Superior temporal gyrus (tissue), 1 donor: ENCODE data around the gene UBE2E2.

Experiments
- DNase-seq: peaks from one replicate; pipeline ENCODE4 v3.0.0-alpha.2; 2016; ENCODE audit errors: extremely low spot score

UBE2E2 gene

DNA sequence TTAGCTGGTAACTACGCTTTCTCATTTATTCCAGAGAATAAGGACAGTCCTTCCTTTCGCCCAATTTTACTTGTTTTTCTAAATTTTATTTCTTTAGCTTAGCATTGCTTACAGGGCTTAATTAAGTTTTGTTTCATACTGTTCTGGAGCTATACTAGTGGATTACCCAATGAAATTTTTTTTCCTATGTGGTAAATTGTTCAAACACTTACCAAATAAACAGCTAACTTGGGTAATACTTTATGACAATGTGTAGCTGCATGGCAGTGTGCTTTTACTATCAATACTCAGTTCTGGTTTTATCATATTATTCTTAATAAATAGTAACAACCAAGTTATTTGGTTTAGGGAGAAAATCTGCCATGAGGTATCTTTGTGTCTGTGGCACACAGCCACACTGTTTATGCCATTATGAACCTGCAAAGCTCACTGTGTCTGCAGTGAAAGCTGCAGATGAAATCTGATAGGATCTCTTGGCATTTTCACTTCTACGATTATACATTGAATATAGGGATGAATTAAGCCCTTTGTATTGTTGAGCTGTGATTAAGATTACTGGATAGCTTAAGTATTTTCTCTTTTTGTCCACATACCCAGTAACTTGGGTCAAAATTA lies 37.2 kb downstream of the UBE2E2 start:
- peak; percentile 66 for DNase-seq

DNA sequence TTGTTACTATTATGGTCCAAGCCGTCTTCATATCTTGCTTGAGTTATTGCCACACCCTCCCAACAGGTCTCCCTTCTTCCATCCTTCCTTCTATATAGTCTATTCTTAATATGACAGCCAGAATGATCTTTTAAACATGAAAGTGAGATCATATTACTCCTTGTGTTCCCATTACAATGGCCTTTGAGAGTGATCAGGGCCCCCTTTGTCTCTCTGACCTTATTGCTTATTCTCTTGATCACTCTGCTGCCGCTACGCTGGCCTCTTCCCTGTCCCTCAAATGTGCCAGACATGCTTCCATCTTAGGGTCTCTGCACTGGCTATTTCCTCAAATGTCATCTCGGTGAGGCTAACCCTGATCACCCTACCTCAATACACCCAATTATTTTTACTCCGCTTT lies 38.1 kb downstream of the UBE2E2 start:
- peak; percentile 78 for DNase-seq

DNA sequence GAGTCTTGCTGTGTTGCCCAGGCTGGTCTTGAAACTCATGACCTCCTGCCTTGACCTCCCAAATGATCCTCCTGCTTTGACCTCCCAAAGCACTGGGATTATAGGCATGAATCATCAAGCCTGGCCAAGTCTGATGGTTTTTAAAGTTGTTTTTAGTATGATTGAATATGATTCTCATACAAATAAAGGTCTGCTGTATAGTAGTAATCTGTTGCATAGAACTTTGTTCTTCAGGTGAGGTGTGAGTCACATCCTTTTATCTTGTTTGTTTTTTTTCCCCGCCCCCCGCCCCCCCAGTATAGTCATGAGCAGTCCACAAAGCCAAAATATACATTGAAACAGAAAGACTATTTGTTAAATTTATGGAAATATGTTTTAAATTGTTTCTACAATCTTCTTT lies 39.0 kb downstream of the UBE2E2 start:
- no peak for DNase-seq

DNA sequence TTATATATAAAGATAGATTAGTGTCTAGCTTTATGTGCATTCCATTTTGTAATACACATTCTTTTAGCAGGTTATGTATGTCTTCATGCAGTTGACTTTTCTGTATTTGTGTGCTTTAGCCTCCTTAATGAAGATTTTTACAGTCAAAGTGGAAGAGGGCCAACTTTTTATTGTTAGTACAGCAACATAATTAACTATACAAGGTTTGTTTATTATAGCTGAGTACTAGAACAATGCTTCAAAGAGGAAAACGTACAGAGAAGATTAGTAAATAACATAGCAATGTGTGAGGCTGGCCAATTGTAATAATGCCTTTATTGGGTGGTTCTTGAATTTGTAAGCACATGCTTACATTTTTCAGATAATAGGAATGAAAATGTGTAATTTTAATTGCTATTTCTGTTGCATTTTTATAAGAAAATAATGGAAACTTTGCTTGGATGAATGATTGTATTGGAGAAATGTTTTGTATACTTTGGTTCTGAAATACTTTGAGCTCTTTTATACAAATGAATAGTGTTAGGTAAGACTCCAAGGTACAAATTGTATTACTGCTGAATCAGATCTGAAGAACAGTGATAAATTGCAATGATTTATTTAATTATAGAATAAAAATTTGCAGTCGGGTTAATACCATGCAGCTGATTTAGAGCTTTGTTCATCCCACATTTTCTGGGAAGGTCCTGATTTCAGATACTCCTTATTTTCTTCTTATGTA lies 41.4 kb downstream of the UBE2E2 start:
- peak; percentile 38 for DNase-seq

DNA sequence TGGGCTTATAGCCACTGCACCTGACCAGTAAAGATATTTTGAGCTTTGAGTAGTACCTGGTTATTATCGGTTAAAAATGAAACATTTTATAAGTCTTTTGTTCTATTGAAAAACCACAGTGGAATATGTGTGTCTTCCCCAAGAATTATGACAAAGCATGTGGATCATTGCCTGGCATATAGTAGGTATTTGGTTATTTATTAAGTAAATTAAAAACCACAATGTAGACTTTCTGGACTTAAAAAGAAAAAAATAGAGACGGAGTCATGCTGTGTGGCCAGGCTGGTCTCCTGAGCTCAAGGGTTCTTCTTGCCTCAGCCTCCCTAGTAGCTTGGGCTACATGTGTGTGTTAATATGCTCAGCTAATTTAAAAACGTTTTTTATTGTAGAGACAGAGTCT lies 43.5 kb downstream of the UBE2E2 start:
- DNase-seq: no peak

DNA sequence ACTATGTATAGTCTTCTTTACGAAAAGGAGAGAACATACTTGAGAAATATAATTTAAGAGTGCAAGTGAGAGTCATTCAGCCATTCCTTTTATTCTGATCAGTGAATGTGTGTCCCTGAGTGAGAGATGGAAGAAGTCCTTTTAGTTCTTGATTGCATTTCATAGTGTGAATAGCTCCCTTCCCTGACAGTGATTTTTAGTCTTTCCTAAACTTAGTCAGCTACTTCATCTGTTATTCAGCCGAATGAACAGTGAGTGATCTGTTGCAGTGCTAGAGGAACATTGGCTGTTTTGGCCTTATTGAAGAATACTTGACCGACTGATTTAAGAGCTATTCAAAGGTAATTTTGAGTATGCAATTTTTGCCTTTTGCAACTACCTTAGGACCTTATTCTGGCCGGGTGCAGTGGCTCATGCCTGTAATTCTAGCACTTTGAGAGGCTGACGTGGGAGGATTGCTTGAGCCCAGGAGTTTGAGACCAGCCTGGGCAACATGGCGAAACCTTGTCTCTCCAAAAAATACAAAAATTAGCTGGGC lies 45.5 kb downstream of the UBE2E2 start:
- DNase-seq: peak; percentile 58

DNA sequence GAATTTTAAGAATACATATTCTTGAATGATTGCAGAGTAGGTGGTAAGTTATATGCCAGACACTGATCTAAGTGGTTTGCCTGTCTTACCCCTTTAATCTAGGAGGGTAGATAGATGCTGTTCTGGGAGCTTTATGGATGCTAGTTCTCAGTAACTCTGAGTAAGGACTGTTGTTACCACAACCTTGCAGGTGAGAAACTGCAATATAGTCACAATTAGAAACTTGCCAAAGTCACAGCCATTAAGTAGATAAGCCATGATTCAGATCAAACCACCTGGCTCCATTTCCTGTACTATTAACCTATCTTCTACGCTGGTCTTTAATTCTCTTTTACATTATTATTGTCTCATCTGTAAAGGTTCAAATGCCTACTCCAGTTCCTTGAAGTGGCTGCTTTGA lies 46.8 kb downstream of the UBE2E2 start:
- no peak for DNase-seq

DNA sequence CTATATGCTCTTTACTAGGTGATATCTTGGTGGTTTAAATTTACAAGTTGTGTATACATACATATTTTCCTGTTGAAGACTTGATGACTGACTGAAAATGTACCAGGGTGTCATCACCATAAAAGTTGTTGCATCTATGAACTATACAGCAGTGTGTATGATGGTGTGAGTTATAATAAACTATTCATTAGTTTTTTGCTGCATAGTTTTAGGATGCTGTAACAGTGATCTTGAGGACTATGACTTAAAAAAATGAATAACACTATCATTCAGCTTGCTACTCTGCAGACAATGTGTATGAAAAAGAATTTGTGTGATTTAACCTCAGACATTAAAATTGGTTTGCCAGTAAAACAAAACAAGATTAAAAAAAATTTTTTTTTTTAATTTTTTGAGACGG lies 49.0 kb downstream of the UBE2E2 start:
- no peak for DNase-seq

DNA sequence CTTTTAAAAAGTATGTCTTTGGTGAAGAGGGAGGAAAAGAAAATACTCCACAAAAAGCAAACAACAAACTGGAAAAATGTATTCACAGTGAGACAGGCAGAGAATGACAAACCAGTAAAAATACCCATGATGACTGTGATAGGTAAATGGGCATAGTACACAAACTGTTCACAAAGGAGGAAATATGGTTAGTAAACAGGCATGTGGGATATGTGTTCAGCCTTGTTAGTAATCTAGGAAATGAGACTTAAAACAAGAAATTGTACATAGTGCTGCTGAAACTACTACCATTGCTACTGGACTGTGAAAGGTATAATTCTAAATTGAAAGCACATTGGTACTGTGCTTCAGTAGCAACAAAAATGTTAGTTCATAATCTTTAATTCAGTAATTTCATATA lies 50.1 kb downstream of the UBE2E2 start:
- DNase-seq: no peak

DNA sequence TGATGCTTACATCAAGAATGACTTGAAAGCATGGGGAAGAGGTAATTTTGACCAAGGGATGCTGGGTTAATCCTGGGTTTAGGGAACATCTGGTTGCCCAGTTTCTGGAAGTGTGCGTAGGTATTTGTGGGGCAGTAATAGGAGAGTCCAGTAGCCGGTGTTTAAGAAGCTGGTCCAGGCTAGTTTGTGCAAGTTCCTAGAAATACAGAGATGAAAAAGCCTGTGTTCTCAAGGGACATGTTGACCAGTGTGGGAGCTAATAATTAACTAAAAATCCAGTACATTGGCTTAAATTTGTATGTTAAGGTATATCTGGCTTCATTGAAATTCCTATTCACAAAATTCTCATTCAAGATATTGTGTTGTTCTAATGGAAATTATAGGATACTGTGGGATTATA lies 51.2 kb downstream of the UBE2E2 start:
- no peak for DNase-seq

DNA sequence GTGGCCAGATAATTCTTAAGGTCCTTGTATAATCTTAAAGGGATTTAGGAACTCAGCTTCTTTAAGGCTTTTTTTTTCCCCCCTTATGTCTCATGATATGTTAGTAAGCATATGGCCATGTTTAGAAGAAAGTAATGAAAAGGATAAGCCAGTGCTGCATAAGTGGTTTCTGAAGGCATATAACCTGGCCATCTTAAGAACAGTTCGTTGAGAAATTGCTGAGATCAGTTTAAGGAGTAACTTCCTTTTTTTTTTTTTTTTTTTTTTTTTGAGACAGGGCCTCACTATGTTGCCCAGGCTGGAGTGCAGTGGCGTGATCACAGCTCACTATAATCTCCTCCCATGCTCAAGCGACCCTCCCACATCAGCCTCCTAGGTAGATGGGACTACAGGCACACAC lies 51.7 kb downstream of the UBE2E2 start:
- no peak for DNase-seq

DNA sequence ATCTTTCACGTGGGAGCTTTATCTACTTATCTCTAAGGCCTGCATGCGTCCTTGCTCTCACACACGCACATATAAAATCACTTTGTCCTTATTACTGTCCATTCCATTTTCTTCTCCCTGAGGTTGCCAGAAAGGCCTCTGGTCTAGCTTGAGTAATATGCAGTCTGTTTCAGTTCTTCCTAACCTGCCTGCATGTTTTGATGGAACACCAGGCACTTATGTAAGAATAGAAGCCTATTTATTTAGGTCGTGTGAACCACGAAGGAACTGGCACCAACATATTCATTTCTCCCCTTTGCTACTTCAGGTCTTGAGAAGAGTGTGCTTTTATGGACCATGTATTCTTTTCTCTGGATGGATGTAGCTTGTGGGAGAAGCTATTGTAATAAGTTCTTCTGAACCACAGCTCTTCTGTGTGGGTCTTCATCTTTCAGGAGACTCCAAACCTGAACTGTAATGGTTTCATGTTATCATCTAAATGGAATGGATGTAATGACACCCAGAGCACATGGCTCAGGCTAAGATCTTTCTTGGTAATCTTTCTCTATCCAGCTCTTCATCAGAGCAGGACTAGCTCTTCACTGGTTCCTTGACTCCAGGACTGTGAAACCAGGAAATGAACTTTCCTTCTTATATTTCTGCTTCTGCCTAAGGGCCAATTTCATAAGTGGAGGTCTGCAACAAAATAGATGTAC lies 53.8 kb downstream of the UBE2E2 start:
- no peak for DNase-seq

DNA sequence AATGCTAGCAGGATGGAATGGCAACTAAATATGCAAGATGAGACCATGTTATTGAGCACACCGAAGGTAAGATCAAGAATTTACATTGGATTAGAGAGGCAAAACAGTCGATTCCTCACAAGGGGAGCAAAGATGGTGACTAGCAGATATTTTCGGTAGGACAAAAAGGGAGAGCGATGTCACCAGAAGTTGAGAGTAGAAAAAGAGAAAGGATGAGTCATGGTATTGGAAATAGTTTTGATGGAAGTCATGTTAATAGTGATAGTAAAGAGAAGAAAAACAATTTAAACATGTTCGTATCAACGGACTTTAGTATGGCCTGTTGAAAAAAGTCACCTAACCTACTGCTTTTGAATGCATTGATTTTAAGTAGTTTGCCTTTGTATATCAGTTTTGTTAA lies 55.0 kb downstream of the UBE2E2 start:
- DNase-seq: no peak

DNA sequence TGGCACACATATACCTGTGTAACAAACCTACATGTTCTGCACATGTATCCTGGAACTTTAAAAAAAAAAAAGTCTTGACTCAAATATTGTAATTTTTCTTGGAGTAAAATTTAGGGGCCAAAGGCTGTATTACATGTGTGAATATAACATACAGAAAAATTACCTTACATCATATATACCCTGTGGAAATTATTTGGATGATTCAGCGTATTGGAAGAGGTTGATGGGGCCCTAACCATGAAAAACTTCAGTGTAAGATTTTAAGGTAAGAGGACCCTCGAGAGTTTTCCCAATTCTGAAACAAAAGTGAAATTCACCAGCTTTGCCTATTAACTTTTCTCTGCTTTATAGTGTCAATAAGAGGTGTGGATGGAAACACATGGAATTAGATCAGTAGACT lies 56.4 kb downstream of the UBE2E2 start:
- DNase-seq: no peak

DNA sequence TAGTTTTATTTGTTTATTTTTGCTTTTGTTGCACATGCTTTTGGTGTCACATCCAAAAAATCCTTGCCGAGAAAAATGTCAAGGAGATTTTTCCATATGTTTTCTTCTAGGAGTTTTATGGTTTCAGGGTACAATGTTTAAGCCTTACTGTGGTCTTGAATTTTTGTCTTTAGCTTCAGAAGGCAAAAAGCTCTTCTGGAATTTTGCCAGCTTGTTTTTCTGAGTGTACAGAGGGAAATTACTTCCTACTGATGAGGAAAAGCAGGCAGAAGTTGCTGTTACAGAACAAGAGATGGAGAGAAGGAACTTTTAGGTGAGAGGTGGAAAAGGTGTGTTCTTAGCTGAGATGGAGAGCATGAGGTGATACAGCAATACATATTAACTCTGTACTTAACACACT lies 59.6 kb downstream of the UBE2E2 start:
- DNase-seq: no peak

DNA sequence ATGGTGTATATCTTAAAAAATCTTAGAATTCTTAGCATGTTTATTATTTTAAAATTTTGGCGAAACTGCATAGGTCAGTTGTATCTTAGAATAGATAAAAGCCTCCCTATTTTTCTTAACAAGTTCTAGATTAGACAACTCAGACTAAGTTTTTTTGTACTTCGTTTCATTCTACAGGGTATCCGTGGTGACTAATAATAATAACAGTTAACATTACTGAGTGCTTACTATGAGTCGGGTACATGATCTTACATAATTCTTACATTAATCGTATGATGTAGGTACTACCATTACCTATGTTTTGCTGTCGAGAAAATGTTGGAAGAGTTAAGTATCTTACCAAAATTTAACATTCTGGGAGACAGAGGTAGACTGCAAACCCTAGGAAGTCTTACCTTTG lies 60.7 kb downstream of the UBE2E2 start:
- DNase-seq: no peak

DNA sequence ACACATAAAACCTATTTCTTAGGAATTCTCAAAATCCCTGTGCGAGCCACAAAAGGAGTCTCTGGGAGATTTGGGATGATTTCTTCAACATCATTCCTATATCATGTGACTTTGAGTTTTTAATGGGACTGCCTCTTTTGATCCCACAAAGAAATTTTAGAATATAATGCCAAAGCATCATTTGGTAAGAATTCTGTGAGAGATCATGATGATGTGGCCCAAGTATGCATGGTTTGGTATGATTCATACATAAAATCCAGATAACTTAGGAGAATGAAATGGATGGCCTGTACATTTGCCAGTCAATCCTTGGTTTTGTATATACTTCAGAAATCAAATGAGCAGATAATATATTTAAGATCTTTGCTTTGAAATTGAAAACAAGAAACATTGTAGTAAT lies 61.3 kb downstream of the UBE2E2 start:
- DNase-seq: no peak

DNA sequence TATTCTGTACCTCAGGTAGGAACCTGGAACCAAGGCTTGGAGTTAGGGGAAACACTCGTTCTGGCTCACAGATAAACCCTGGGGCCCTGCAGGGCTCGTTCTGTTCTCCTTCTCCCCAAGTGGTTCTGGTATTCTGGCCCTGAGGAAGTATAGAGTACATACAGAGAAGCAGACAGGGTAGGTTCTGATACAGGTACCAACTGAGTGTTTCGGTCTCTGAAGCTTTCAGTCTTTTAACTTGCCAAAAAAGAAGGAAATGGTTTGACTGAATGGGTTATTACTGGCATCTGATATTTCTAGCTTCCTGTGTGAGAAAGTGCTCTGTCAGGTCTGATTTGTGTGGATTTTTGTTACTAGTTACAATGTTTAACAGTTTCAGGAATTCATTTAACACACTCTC lies 67.3 kb downstream of the UBE2E2 start:
- DNase-seq: no peak

DNA sequence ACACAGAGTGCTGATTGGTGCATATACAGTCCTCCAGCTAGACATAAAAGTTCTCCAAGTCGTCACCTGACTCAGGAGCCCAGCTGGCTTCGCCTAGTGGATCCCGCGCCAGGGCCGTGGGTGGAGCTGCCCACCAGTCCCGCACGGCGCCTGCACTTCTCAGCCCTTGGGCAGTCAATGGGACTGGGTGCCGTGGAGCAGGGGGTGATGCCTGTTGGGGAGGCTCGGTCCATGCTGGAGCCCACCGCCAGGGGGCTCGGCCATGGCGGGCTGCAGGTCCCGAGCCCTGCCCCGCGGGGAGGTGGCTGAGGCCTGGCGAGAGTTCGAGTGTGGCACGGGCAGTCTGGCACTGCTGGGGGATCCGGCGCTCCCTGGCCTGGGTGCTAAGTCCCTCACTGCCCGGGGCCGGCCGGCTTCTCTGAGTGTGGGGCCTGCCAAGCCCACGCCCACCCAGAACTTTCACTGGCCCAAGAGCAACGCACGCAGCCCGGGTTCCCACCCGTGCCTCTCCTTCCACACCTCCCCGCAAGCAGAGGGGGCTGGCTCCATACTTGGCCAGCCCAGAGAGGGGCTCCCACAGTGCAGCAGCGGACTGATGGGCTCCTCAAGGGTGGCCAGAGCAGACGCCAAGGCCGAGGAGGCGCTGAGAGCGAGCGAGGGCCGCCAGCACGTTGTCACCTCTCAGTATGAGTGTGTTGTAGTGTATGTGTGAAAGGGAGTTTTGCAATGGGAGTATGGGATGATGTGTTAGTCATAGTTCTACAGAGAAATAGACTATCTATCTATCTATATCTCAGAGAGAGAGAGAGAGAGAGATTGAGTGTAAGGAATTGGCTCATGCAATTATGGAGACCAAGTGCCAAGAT lies 69.0 kb downstream of the UBE2E2 start:
- no peak for DNase-seq

DNA sequence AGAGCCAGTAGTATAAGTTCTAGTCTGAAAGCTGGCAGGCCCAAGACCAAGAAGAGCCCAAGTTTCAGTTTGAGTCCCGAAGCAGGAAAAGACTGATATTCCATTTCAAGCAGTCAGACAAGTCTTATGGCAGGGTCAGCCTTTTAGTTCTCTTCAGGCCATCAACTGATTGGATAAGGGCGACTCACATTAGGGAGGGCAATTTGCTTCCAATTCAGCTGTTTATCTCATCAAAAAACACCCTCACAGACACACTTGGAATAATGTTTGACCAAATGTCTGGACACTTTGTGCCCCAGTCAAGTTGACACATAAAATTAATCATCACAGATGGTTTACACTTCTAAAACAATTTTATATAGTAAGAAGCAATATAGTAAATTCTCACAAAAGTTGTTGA lies 69.7 kb downstream of the UBE2E2 start:
- no peak for DNase-seq

DNA sequence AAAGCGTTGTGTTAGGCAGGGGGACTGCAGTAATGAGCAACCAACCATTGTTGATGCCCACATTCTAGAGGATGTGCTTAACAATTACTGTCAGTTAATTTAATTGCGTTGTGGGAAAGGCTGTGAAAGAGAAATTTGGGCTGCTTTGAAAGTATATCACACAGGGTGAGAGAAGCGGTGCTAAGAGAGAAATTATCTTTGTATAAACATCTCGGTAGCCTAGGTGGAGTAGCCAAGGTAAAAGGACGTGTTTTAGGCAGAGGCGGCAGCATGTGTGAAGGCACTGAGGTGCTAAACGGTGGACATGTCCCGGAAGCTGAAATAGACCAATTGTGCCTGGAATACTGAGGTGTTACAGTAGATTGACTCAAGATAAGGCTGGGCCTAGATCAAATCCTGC lies 71.9 kb downstream of the UBE2E2 start:
- DNase-seq: no peak

DNA sequence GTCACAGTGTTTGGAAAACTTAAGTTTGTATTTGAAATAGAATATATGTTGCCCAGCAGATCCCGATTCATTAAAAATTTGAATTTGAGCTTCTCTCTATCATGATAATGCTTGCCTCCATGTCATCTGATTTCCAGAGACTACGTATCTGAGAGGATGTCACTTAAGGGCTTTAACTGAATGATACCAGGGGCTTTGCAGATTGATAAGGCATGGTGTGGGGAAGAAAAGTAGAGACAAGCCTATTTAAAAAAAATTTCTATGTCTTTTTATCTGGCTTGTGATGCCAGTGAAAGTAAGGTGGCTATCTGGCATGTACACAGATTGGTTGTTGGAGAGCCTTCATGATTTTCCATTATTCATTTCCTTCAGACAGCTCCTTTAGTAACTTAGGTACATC lies 72.7 kb downstream of the UBE2E2 start:
- DNase-seq: no peak
